ENCODE measurements around the gene STX18.

Gene STX18

GRCh38 chr4:4395849-4396627 is 145.8 kb downstream of the STX18 start:
- DNase-seq = no peak

- no peak for DNase-seq
Measured at GRCh38 chr4:4395371-4395770, 146.5 kb downstream of the STX18 start.

- DNase-seq = no peak
Measured at GRCh38 chr4:4394644-4395043, 147.2 kb downstream of the STX18 start.

GRCh38 chr4:4392501-4393183 is 149.2 kb downstream of the STX18 start:
- no peak for DNase-seq

GRCh38 chr4:4391866-4392265 is 150.0 kb downstream of the STX18 start:
- no peak for DNase-seq

GRCh38 chr4:4390515-4391240 is 151.2 kb downstream of the STX18 start:
- no peak for DNase-seq

GRCh38 chr4:4390046-4390445 is 151.8 kb downstream of the STX18 start:
- DNase-seq = no peak

GRCh38 chr4:4388836-4389575 is 152.8 kb downstream of the STX18 start:
- DNase-seq = no peak

GRCh38 chr4:4388311-4388790 is 153.5 kb downstream of the STX18 start:
- no peak for DNase-seq

- peak in 1 of 6 experiments; percentile 4 for DNase-seq
Measured at GRCh38 chr4:4387531-4388310, 154.1 kb downstream of the STX18 start.

GRCh38 chr4:4386736-4387392 is 155.0 kb downstream of the STX18 start, which contains the start of gene NSG1:
TSS of gene NSG1 (plus strand) at chr4:4387102. CDS start at chr4:4387630, 528 bp downstream.
- DNase-seq = peak in 2 of 6 experiments; percentile 4 to 24

GRCh38 chr4:4386296-4386735 is 155.5 kb downstream of the STX18 start:
- peak in 1 of 6 experiments; percentile 30 for DNase-seq

GRCh38 chr4:4385729-4386295 is 156.0 kb downstream of the STX18 start:
- no peak for DNase-seq

- no peak for DNase-seq
Measured at GRCh38 chr4:4384837-4385236, 157.0 kb downstream of the STX18 start.

- DNase-seq = no peak
Measured at GRCh38 chr4:4383085-4383484, 158.8 kb downstream of the STX18 start.

GRCh38 chr4:4379540-4380087 is 162.2 kb downstream of the STX18 start:
- DNase-seq = no peak

GRCh38 chr4:4377732-4378460 is 164.0 kb downstream of the STX18 start:
- no peak for DNase-seq

- DNase-seq = no peak
Measured at GRCh38 chr4:4377191-4377590, 164.7 kb downstream of the STX18 start.

- DNase-seq = no peak
Measured at GRCh38 chr4:4376074-4376473, 165.8 kb downstream of the STX18 start.
